ENCODE results near the gene NGEF. TPM values are rescaled to one million over a fixed set of nuclear protein-coding genes. Genes with fewer than 3 reads are reported as not detected.
A peak's percentile ranks its signal among the peaks of the same experiment; 100 is the strongest.

NGEF gene
- total RNA-seq, 1 experiment from 2014 or later, result 71.3 TPM

DNA sequence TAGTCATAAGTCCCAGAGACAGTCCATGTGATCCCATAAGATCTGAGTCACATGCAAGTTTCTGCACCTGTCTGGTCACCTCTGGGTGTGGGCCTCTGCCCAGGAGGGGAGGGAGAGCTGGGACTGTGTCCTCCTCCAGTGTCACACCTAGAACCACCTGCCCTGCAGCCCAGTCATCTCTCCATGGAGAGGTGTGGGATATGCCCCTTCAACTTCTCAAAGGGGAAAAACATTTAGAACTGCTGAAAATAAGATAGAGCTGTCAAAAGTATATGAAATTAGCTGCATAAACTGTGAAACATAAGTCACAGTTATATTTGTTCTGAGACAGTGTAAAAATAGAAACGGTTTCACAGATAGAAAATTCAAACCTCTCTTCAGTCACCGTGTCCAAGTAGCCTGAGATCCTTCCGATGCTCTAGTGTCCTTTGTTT, 55.4 kb downstream of the NGEF start:
- intact Hi-C loops (cut with micrococcal nuclease), result no loop called here
- Histone ChIP-seq H3F3A (ENCODE audit: low read length, unreplicated experiment) (no peaks in the 10 kb centered on the region), H3K27me3 (ENCODE audit: low read length) (no peaks in the 10 kb centered on the region), H3K9me3 (ENCODE audit: low read length) (no peaks in the 10 kb centered on the region), H3K4me3 (ENCODE audit: low read length) (no peak overlapping the region), H3K4me2 (ENCODE audit: low read length) (no peak overlapping the region), H3K79me2 (ENCODE audit: low read length) (no peaks in the 10 kb centered on the region), H4K20me1 (ENCODE audit: low read length) (no peaks in the 10 kb centered on the region), H2AFZ (ENCODE audit: low read length) (no peak overlapping the region), H3K9me2 (replicated peaks; ENCODE audit: low read length) (no peaks in the 10 kb centered on the region), H3K9ac (ENCODE audit: low read length) (no peak overlapping the region), H3K27ac (ENCODE audit: low read length) (no peak overlapping the region), H3K36me3 (ENCODE audit: low read depth, low read length) (no peaks in the 10 kb centered on the region), H3K4me1 (ENCODE audit: insufficient read depth, low read length) (peaks cover 10% of the 10 kb centered on the region; the same call in 1 of the 2 replicates)
- DNase-seq, result peak; percentile 12
- no peak for TF ChIP-seq EZH2phosphoT487 (IDR thresholded peaks at IDR 0.05; ENCODE audit: borderline replicate concordance, low read length)
- TF ChIP-seq EZH2 (IDR thresholded peaks at IDR 0.05; ENCODE audit: low read length, unreplicated experiment), result no peak
- no peak for TF ChIP-seq CTCF (conservative IDR thresholded peaks at IDR 0.05; ENCODE audit: low read depth, low read length)
- ChIA-PET CTCF (no interaction called here), POLR2A (ENCODE audit: unreplicated experiment) (no interaction called here)
- BruUV-seq (replicated peaks), result no TSS peak
- ATAC-seq, result peak; percentile 49; the same call in 1 of the 2 replicates

DNA sequence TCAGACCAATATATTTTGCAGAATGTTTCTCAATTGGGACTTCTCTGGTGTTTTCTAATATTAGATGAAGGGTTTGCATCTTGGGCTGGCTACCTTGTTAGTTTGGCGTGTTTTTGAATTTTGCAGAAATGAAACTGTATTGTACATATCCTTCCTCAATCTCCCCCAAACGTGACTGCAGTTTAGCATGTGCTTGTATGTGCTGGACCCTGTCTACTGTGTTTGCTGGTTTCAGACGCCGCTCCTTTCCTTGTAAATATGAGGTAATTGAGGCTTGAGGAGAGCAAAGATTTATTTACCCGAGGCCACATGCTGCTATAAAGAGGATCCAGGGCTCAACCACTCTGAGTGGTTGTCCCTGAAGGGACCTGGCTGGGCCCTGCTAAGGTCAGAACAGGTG, 57.2 kb downstream of the NGEF start:
- Histone ChIP-seq H3K4me1 (ENCODE audit: insufficient read depth, low read length) (peaks cover 18% of the 10 kb centered on the region), H3K27me3 (ENCODE audit: low read length) (no peaks in the 10 kb centered on the region), H3K36me3 (ENCODE audit: low read depth, low read length) (no peaks in the 10 kb centered on the region), H4K20me1 (ENCODE audit: low read length) (no peaks in the 10 kb centered on the region), H3K9ac (ENCODE audit: low read length) (no peak overlapping the region), H3K9me3 (ENCODE audit: low read length) (no peaks in the 10 kb centered on the region), H3K79me2 (ENCODE audit: low read length) (no peaks in the 10 kb centered on the region), H3K4me3 (ENCODE audit: low read length) (no peak overlapping the region), H3F3A (ENCODE audit: low read length, unreplicated experiment) (no peaks in the 10 kb centered on the region), H2AFZ (ENCODE audit: low read length) (no peak overlapping the region), H3K27ac (ENCODE audit: low read length) (no peak overlapping the region), H3K9me2 (replicated peaks; ENCODE audit: low read length) (no peaks in the 10 kb centered on the region), H3K4me2 (ENCODE audit: low read length) (no peak overlapping the region)
- ChIA-PET CTCF (no interaction called here), POLR2A (ENCODE audit: unreplicated experiment) (no interaction called here)
- BruUV-seq (replicated peaks), result no TSS peak
- no peak for ATAC-seq
- TF ChIP-seq EZH2phosphoT487 (IDR thresholded peaks at IDR 0.05; ENCODE audit: borderline replicate concordance, low read length), result no peak
- no peak for TF ChIP-seq EZH2 (IDR thresholded peaks at IDR 0.05; ENCODE audit: low read length, unreplicated experiment)
- no peak for TF ChIP-seq CTCF (conservative IDR thresholded peaks at IDR 0.05; ENCODE audit: low read depth, low read length)
- DNase-seq, result no peak
- intact Hi-C loops (cut with micrococcal nuclease), result no loop called here

- Histone ChIP-seq H3K4me2 (ENCODE audit: low read length) (no peak overlapping the region), H3K9ac (ENCODE audit: low read length) (no peak overlapping the region), H4K20me1 (ENCODE audit: low read length) (no peaks in the 10 kb centered on the region), H3F3A (ENCODE audit: low read length, unreplicated experiment) (no peaks in the 10 kb centered on the region), H3K9me2 (replicated peaks; ENCODE audit: low read length) (no peaks in the 10 kb centered on the region), H3K27ac (ENCODE audit: low read length) (no peak overlapping the region), H3K79me2 (ENCODE audit: low read length) (no peaks in the 10 kb centered on the region), H2AFZ (ENCODE audit: low read length) (no peak overlapping the region), H3K9me3 (ENCODE audit: low read length) (no peaks in the 10 kb centered on the region), H3K36me3 (ENCODE audit: low read depth, low read length) (no peaks in the 10 kb centered on the region), H3K4me3 (ENCODE audit: low read length) (no peak overlapping the region), H3K4me1 (ENCODE audit: insufficient read depth, low read length) (peaks cover 11% of the 10 kb centered on the region), H3K27me3 (ENCODE audit: low read length) (no peaks in the 10 kb centered on the region)
- ATAC-seq (no peak), DNase-seq (no peak)
- intact Hi-C loops (cut with micrococcal nuclease), result no loop called here
- POLR2A ChIA-PET (ENCODE audit: unreplicated experiment), result no interaction called here
- BruUV-seq (replicated peaks), result no TSS peak
- CTCF ChIA-PET, result no interaction called here
- TF ChIP-seq CTCF (conservative IDR thresholded peaks at IDR 0.05; ENCODE audit: low read depth, low read length) (no peak), EZH2 (IDR thresholded peaks at IDR 0.05; ENCODE audit: low read length, unreplicated experiment) (no peak), EZH2phosphoT487 (IDR thresholded peaks at IDR 0.05; ENCODE audit: borderline replicate concordance, low read length) (no peak)
These were observed 58.4 kb downstream of the NGEF start for GRCh38 chr2:232954691-232955090.
